ENCODE measurements around the gene CDH6.

CDH6 gene

DNA sequence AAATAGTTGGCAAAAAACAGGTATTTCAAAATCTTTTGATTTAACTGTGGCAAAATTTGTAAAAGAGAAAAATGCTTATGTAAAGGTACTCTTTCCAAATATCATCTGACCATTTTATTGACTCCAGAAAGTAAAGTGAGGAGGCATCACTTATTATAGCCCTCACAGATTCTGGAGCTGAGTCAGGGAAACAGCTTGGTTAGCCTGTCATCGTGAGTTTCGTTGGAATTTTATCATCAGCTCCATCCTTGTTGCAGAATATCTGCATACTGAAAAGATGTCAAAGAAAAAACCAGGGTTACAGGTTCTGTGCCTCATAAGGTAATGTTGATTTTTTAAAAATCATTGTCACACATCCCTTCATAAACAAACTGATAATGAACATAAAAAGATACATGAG lies 74.8 kb downstream of the CDH6 start:
- no peak for DNase-seq

GRCh38 chr5:31268686-31269085 lies 75.2 kb downstream of the CDH6 start:
- peak; percentile 57 for DNase-seq

DNA sequence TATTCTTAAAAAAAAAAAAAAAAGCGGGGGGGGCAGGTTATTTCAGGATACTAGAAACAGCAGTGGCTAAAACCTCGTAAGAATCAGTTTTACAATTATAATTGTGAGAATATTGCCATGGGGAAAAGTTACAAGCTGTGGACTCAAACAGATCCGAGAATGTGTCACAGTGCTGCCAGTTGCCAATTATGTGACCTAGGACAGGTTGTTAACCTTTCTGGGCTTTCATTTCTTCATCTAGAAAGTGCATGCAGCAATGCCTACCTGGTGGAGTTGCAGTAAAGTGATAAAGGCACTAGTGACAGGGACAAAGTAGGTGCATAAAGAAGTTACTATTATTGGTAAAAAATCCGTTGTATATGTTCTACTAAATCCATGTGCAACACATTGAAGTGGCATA lies 75.8 kb downstream of the CDH6 start:
- DNase-seq, result no peak

DNA sequence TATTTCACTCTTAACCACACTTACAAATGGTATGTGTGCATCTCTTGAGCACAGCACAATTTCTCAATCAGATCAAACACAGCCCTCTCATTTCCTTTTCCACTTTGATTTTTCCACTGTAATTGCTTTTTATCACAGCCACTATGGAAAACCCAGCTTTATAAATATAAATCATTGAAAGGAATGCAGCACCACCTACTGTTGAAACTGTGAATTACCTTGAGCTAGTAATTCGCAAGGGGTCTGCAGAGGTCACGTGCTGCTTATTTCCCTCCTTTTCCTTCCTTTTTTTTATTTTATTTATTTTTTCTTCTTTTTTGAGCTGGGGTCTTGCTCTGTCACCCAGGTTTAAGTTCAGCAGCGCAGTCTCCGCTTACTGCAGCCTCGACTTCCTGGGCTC lies 76.9 kb downstream of the CDH6 start:
- peak; percentile 20 for DNase-seq

DNA sequence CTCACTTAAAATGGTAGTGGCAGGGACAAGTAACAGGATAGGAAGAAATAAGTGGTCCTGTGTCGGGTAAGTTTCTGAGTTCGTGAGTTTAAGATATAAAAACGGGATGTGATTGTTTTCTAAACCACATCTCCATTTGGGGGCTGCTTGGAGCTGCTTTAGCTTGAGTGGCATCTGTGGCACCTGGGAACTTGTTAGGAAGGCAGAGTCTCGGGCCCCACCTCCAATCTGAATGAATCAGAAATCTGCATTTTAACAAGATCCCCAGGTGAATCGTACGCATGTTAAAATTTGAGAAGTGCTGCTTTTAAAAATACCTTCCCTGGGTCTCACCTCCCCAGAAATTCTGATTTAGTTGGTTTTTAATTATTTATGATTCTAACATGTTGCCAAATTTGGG lies 78.1 kb downstream of the CDH6 start:
- no peak for DNase-seq

- DNase-seq, result no peak
These were observed 79.7 kb downstream of the CDH6 start for GRCh38 chr5:31273161-31273560.

DNA sequence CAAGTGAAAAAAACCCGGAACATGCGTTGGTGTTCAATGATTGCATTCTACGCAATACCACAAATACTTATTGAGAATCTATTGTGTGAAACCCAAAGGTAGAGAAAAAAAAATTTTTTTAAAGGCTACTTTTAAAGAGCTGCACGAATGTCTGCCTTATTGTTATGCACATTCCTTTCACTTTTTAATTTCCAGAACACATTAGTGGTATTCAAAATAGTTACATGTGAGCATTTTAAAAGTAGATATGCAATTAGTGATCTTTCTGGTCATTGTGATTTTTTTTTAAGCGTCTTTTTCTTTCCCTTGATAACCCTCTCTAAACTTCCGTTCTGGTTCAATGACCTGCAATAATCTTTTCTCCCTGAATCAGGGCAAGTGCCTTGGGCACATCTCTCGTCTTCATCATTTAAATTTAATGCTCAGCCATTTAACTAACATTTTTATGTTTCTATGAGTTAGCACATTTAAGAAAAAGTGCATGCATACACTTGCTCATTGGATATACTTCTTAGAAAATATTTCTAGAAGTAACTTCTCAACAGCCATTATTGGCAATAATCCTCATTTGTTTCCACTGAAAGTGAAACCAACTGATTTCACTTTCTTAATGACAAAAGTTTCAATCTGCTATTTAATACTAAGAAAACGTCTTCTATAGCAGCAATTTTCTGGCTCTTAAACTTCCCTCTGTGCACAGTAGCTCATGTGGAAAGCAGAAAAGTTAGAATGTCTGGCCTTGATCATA lies 80.3 kb downstream of the CDH6 start:
- no peak for DNase-seq

- no peak for DNase-seq
These were observed 86.7 kb downstream of the CDH6 start for GRCh38 chr5:31280210-31280609.

DNA sequence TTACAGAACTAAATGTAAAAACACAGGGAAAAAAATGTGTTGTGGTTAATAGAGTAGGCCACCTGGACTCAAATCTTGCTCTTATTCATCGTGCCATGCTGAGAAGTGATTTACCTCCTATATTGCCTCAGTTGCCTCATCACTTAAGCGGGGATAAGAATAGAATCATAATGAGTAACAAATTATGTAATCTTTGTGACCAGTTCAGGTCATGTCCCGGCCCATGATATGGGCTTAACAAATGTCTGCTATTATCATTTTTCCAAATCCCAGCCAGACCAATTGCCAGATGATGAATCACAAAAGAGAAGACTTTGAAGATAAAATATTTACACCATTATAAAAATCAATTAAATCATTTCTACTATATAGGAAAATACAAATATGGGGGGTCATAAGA lies 89.8 kb downstream of the CDH6 start:
- DNase-seq, result no peak

DNA sequence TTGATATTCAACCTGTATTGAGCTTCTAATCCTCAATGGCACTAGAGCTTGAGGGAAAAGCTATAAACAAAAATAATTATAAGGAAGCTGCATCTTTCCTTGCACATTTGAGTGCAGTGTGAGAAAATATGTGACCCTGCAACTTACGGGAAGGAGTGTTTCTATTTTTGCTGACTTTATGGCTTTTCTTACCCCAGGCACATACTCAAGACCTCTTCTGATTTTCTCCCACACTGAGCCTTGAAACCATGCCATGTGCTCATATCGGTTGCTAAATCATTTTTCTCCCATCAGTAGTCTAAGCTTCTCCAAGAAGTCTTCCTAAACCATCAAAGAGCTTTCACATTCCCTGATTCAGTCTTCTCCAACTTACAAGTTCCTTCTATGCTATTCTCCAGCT lies 91.5 kb downstream of the CDH6 start:
- DNase-seq, result no peak

GRCh38 chr5:31287985-31288384 lies 94.5 kb downstream of the CDH6 start:
- DNase-seq, result no peak

- DNase-seq, result no peak
These were observed 95.9 kb downstream of the CDH6 start for GRCh38 chr5:31289429-31289828.

GRCh38 chr5:31291323-31291854 lies 97.9 kb downstream of the CDH6 start:
- no peak for DNase-seq

GRCh38 chr5:31300501-31300900 lies 107.0 kb downstream of the CDH6 start:
- DNase-seq, result no peak

DNA sequence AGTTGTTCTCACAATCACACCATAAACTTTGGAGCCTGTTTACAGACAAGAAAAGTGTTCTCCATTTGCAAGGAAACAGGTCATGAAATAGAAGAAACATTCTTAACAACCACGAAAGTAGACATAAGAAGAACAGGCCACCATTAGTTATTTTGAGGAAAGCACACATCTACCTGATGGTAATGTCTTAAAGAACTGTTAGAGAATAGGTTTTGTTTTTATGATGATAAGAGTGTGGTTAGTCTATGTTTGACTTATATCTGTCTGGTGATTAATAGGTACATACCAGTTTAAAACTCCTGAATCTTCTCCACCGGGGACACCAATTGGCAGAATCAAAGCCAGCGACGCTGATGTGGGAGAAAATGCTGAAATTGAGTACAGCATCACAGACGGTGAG lies 108.3 kb downstream of the CDH6 start:
- DNase-seq, result no peak

DNA sequence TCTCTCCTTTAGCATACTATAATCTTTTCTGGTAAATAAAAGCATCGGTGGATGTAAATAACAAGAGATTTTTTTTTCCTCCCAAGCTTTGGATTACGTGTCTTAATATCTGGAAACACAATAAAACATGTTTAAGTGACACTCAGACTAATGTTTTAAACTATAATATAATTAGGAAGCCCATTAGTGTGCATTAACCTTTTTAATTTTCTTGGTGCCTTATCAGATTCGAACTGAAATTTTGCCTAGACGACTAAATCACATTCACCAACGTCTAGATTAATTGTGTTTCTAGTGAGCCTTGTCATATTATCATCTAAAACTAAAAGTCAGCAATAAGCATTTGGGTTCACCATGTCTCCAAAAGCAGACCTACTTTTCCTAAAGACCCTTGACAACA lies 110.2 kb downstream of the CDH6 start:
- no peak for DNase-seq

- DNase-seq, result no peak
These were observed 124.2 kb downstream of the CDH6 start for GRCh38 chr5:31317665-31318064.

GRCh38 chr5:31319335-31319734 lies 125.8 kb downstream of the CDH6 start:
- DNase-seq, result no peak

DNA sequence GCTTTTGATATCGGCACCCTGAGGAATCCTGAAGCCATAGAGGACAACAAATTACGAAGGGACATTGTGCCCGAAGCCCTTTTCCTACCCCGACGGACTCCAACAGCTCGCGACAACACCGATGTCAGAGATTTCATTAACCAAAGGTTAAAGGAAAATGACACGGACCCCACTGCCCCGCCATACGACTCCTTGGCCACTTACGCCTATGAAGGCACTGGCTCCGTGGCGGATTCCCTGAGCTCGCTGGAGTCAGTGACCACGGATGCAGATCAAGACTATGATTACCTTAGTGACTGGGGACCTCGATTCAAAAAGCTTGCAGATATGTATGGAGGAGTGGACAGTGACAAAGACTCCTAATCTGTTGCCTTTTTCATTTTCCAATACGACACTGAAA lies 129.5 kb downstream of the CDH6 start:
- no peak for DNase-seq

GRCh38 chr5:31324842-31325241 lies 131.4 kb downstream of the CDH6 start:
- no peak for DNase-seq

DNA sequence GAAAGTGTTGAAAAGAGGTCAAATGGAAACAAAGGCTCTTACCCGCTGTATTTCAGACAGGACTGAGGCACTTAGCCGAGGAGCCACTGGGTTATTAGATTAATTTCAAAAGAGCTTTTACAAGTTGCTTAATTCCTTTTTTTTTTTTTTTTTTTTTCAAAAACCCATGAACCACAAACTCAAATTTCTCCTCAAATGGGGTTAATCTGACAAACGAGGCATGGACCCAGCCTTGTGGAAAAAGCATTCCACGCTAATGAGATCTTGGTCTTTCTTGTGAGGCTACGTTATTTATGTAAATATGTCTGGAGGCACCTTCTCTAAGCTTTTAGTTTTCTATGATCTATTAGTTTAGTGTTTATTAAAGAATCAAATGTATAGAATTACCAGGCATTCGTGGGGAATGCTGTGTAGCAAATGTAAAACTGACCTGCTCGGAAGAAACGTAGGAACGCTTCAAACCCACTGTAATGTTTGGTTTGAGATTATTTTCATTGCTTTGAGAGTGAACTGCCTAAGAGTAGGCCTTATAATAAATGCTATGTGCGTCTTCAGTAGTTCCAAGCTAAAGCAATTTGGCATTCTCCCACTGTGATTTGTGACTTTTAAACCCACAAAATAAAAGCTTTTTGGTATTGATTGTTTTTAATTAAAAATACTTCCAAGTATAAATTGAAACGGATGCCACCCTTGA lies 134.7 kb downstream of the CDH6 start:
- DNase-seq, result no peak

- DNase-seq, result no peak
These were observed 136.2 kb downstream of the CDH6 start for GRCh38 chr5:31329715-31330114.

- no peak for DNase-seq
These were observed 138.7 kb downstream of the CDH6 start for GRCh38 chr5:31332160-31332559.

- no peak for DNase-seq
These were observed 140.0 kb downstream of the CDH6 start for GRCh38 chr5:31333475-31333874.
